Hepatocyte (in vitro differentiated cells): ENCODE data around the gene WASL. TPM values are rescaled to one million over a fixed set of nuclear protein-coding genes. Genes with fewer than 3 reads are reported as not detected.

ENCODE experiments used
- DNase-seq: peaks from one replicate; pipeline ENCODE4 v3.0.0-alpha.2; 2016; ENCODE audit warnings: low spot score
- H2AFZ ChIP-seq: fragments of 200-600 bp; sonication (generic); 2 replicates; pipeline ENCODE4 v1.6.0; 2016; ENCODE audit warnings: antibody characterized with exemption, mild to moderate bottlenecking
- H3K27ac ChIP-seq: fragments of 200-600 bp; sonication (generic); 2 replicates; pipeline ENCODE4 v1.5.1; 2016; ENCODE audit warnings: mild to moderate bottlenecking
- H3K27me3 ChIP-seq: fragments of 200-600 bp; sonication (generic); 2 replicates; pipeline ENCODE4 v1.6.1; 2016
- H3K36me3 ChIP-seq: fragments of 200-600 bp; sonication (generic); replicated peaks from 2 replicates; pipeline ENCODE4 v1.5.1; 2016; ENCODE audit warnings: low read depth; ENCODE audit not compliant: insufficient read depth
- H3K4me1 ChIP-seq: fragments of 200-600 bp; sonication (generic); 2 replicates; pipeline ENCODE4 v1.5.1; 2016; ENCODE audit warnings: mild to moderate bottlenecking, moderate library complexity; ENCODE audit not compliant: insufficient read depth
- H3K4me2 ChIP-seq: fragments of 200-600 bp; sonication (generic); 2 replicates; pipeline ENCODE4 v1.6.0; 2016
- H3K4me3 ChIP-seq: fragments of 200-600 bp; sonication (generic); 2 replicates; pipeline ENCODE4 v1.5.1; 2016; ENCODE audit warnings: mild to moderate bottlenecking
- H3K79me2 ChIP-seq: fragments of 200-600 bp; sonication (generic); 2 replicates; pipeline ENCODE4 v1.6.0; 2017; ENCODE audit warnings: mild to moderate bottlenecking
- H3K9me2 ChIP-seq: fragments of 200-600 bp; sonication (generic); replicated peaks from 2 replicates; pipeline ENCODE4 v1.6.0; 2017; ENCODE audit warnings: mild to moderate bottlenecking; ENCODE audit not compliant: insufficient read depth
- H3K9me3 ChIP-seq: fragments of 200-600 bp; sonication (generic); 2 replicates; pipeline ENCODE4 v1.5.1; 2016; ENCODE audit warnings: low read depth, mild to moderate bottlenecking
- H4K20me1 ChIP-seq: fragments of 200-600 bp; sonication (generic); 2 replicates; pipeline ENCODE4 v1.6.0; 2016; ENCODE audit warnings: mild to moderate bottlenecking; ENCODE audit not compliant: insufficient read depth, poor library complexity, severe bottlenecking
- CTCF ChIP-seq: fragments of 200-600 bp; sonication (generic); IDR thresholded peaks from 2 replicates; pipeline ENCODE4 v1.5.1; 2016; ENCODE audit warnings: antibody characterized with exemption, mild to moderate bottlenecking; ENCODE audit not compliant: poor library complexity
- EZH2 ChIP-seq: fragments of 200-600 bp; sonication (generic); IDR thresholded peaks from 2 replicates; pipeline ENCODE4 v1.6.1; 2016; ENCODE audit warnings: antibody characterized with exemption, mild to moderate bottlenecking, borderline replicate concordance
- EZH2phosphoT487 ChIP-seq: fragments of 200-600 bp; sonication (generic); IDR thresholded peaks from one replicate; pipeline ENCODE4 v1.6.1; 2018; ENCODE audit warnings: antibody characterized with exemption, mild to moderate bottlenecking, low read depth, moderate library complexity; ENCODE audit not compliant: unreplicated experiment, severe bottlenecking
- WGBS: methylation state at CpG from one replicate; pipeline ENCODE4 v1.1.6; 2016; ENCODE audit warnings: low lambda C conversion rate; ENCODE audit errors: missing lambda C conversion rate; 5-methylcytosine and 5-hydroxymethylcytosine counted together
- polyA plus RNA-seq: library from polyadenylated mRNA; unstranded; fragments of >200 nt; fragmentation: Nextera tagmentation; extraction: Ambion mirVana; gene quantifications from 2 replicates; pipeline ENCODE4 v1.2.1, GENCODE V29; 2016
- total RNA-seq: library from RNA; depleted of rRNA; stranded (reverse); fragments of >200 nt; gene quantifications from 2 replicates; pipeline ENCODE4 v1.2.3, GENCODE V29; 2014

Gene WASL
- total and polyA plus RNA-seq, 2 experiments from 2014 or later: 36.8 to 48.9 TPM

GRCh38 chr7:123754271-123754871, 5.6 kb upstream of the WASL start:
- Histone ChIP-seq H3K4me1 (peaks cover 14% of the 10 kb centered on the region), H3K9me3 (no peaks in the 10 kb centered on the region), H3K27me3 (no peaks in the 10 kb centered on the region), H3K4me3 (no peak overlapping the region), H4K20me1 (no peaks in the 10 kb centered on the region), H3K9me2 (no peaks in the 10 kb centered on the region), H3K36me3 (no peaks in the 10 kb centered on the region), H3K27ac (no peak overlapping the region), H3K79me2 (peaks cover 24% of the 10 kb centered on the region), H3K4me2 (no peak overlapping the region), H2AFZ (no peak overlapping the region)
- TF ChIP-seq CTCF (no peak), EZH2 (no peak), EZH2phosphoT487 (no peak)
- WGBS: 81% methylated on average over 3 of the region's 3 CpGs
- DNase-seq: no peak

- 80% methylated on average over 3 of the region's 3 CpGs for WGBS
- H2AFZ ChIP-seq: no peak overlapping the region
- H3K36me3 ChIP-seq: no peaks in the 10 kb centered on the region
- DNase-seq: no peak
- peak overlapping the region; percentile 82 for H3K4me2 ChIP-seq
- TF ChIP-seq EZH2phosphoT487: no peak
- no peak for TF ChIP-seq EZH2
- TF ChIP-seq CTCF: no peak
- H3K9me3 ChIP-seq: no peaks in the 10 kb centered on the region
- H3K27me3 ChIP-seq: no peaks in the 10 kb centered on the region
- no peaks in the 10 kb centered on the region for H4K20me1 ChIP-seq
- no peak overlapping the region for H3K27ac ChIP-seq
- no peaks in the 10 kb centered on the region for H3K9me2 ChIP-seq
- no peak overlapping the region for H3K4me3 ChIP-seq
- H3K4me1 ChIP-seq: peaks cover 14% of the 10 kb centered on the region
- peaks cover 31% of the 10 kb centered on the region for H3K79me2 ChIP-seq
Observed at GRCh38 chr7:123752534-123752933, 3.7 kb upstream of the WASL start.

GRCh38 chr7:123751821-123752220, 3.0 kb upstream of the WASL start:
- Histone ChIP-seq H3K79me2 (peaks cover 38% of the 10 kb centered on the region), H3K27me3 (no peaks in the 10 kb centered on the region), H2AFZ (no peak overlapping the region), H3K4me1 (peaks cover 14% of the 10 kb centered on the region), H3K9me2 (no peaks in the 10 kb centered on the region), H4K20me1 (peaks cover 6% of the 10 kb centered on the region), H3K4me3 (no peak overlapping the region), H3K36me3 (no peaks in the 10 kb centered on the region), H3K4me2 (peak overlapping the region; percentile 82), H3K27ac (no peak overlapping the region), H3K9me3 (no peaks in the 10 kb centered on the region)
- TF ChIP-seq EZH2phosphoT487 (no peak), CTCF (no peak), EZH2 (no peak)
- WGBS: 69% methylated on average over 1 of the region's 1 CpG
- DNase-seq: no peak
